Coronary artery (tissue), 2 donors: ENCODE data around the gene STX18.
"Not testable (repeated sequence)": the region's sequence is repeated elsewhere in the genome, so short reads cannot be mapped to it uniquely, and the experiment has no call there.

Experiments used
- DNase-seq: peaks from one replicate; pipeline ENCODE4 v3.0.0-alpha.2; 2017; ENCODE audit warnings: low spot score
- H3K27ac ChIP-seq, 2 donors: fragments of 200-600 bp; sonication (generic); one replicate each; pipeline ENCODE4 v1.5.1; 2016 to 2019
- H3K4me3 ChIP-seq: fragments of 200-600 bp; sonication (generic); 2 replicates; pipeline ENCODE4 v1.5.1; 2016; ENCODE audit warnings: mild to moderate bottlenecking, moderate library complexity
- TF ChIP-seq, protein P1 (sequence below): fragments of 200-600 bp; sonication (generic); IDR thresholded peaks from one replicate; pipeline ENCODE4 v1.5.1; 2019; ENCODE audit warnings: antibody characterized with exemption

The STX18 gene

DNA sequence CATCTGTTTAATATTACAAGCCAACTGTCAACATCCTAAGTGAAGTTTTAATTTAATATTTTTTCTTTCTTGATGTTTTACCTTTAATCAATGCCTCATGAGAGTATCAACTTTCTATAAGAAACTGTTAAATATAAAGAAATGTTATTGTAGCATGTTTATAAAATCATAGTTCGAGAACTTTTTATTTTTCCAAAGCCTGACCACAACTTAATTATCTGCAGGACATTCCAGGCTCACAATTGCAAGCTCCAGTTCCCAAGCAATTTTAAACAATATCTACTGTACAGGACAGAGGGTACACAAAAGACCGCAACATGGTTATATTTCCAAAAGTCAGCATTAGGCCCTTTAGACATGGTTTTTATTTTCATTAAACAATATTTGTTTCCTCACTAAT lies 20.1 kb downstream of the STX18 start:
- TF ChIP-seq, protein P1, sequence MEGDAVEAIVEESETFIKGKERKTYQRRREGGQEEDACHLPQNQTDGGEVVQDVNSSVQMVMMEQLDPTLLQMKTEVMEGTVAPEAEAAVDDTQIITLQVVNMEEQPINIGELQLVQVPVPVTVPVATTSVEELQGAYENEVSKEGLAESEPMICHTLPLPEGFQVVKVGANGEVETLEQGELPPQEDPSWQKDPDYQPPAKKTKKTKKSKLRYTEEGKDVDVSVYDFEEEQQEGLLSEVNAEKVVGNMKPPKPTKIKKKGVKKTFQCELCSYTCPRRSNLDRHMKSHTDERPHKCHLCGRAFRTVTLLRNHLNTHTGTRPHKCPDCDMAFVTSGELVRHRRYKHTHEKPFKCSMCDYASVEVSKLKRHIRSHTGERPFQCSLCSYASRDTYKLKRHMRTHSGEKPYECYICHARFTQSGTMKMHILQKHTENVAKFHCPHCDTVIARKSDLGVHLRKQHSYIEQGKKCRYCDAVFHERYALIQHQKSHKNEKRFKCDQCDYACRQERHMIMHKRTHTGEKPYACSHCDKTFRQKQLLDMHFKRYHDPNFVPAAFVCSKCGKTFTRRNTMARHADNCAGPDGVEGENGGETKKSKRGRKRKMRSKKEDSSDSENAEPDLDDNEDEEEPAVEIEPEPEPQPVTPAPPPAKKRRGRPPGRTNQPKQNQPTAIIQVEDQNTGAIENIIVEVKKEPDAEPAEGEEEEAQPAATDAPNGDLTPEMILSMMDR = no peak
- H3K27ac ChIP-seq = no peak overlapping the region

DNA sequence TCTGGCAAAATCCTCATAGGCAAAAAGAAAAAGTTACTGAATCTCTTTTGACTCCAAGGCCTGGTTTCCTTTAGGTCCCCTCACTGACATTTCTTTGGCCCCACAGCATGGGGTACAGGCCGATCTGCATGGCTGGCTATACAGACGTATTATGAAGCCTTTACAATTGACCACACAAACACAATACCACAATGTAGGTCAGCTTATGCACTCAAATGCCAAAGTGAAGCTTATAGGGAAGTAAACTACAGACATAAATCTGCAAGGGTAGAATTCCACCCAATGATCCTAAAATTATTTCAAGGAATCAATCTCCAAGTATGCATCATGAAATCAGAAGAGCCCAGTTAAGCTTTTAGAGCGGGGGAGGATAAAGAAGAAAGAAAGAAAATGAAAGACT lies 20.7 kb downstream of the STX18 start:
- TF ChIP-seq, protein P1 = no peak
- Histone ChIP-seq H3K4me3 (no peak overlapping the region), H3K27ac (no peak overlapping the region)
- DNase-seq = no peak

More for the DNA sequence above, 20.1 kb downstream of the STX18 start:
- no peak overlapping the region for H3K4me3 ChIP-seq
- DNase-seq = no peak

DNA sequence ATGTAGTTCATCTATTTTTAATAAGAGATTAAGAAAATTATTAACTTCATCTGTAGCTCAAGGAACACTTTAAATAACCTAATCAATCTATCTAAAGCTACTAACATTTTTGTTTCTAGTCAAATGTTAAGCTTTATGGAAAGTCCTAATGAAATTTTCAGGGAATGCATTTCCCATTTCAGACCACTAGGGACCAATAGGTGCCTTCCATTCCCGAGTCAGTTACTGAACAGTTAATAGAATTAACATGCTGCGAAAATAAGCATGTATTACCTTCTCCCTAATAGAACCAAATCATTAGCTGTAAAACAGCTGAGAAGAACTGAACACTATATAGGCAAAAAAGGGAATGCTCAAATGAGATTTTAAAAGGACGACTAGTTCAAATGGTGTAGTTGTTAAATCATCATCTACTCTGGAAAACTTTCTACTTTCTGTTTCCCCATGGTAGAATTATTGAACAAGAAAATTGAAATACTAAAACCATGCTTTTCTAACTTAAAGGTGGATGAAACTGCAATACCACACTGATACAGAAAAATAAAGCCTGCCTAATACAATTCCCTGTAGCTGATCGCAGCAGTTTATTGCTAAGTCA lies 22.5 kb downstream of the STX18 start:
- DNase-seq = no peak
- TF ChIP-seq, protein P1 = no peak

DNA sequence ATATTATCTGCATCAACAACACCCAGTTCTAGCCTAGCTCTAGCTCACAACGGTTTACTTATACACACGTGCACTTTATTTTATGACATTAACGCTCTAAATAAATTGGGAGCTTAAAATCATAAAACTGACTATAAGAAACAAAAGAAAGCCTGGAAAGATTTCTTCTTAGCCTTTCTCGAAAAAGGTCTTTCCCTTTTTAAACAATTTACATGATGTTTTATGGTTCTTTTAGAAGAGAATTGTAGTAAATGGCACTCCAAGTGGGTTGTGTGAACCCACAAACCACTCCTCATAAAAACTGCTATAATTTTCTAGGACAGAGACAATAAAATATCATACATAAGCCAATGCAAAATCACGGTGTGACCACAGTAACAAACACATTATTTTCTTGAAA lies 23.1 kb downstream of the STX18 start:
- no peak for DNase-seq
- Histone ChIP-seq H3K27ac (no peak overlapping the region), H3K4me3 (no peak overlapping the region)
- TF ChIP-seq, protein P1 = no peak

More for the DNA sequence above, 22.5 kb downstream of the STX18 start:
- Histone ChIP-seq H3K4me3 (no peak overlapping the region), H3K27ac (no peak overlapping the region)

DNA sequence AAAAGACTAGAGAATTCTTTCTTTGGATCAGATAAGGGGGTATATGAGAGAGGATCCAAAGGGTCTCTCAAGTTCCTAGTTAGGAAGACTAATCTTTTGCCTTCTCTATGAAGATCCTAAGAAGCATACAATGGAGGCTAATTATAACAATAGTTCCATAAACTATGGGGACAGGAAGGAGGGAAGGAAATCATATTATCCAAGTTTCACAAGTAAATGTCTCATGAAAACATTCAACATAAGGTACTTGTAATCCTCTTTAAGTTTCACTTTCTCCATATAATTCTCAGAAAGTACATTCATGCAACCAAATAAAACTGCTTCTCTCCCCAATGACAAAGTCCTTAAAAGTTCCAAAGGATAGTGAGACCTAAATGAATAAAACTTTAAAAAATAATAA lies 27.1 kb downstream of the STX18 start:
- Histone ChIP-seq H3K4me3 (no peak overlapping the region), H3K27ac (no peak overlapping the region)
- no peak for DNase-seq
- TF ChIP-seq, protein P1 = no peak

DNA sequence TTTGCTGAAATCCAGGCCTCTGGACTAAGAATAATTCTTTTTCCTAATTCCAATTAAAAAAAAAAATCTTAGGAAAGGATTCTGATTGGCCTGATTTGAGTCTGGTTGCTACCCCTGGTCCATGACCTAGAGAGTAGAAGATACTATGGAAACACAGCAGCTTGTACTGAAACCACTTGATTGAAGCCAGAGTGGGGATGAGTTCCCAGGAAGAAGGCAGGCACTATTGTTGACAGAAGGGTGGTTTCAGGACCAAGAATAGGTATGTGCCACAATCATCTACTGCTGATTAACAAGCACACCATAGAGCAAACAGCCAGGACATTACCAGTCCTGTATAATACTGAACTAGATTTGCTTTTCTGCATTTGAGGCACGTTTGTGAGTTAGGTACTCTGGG lies 29.6 kb downstream of the STX18 start:
- DNase-seq = no peak
- Histone ChIP-seq H3K27ac (no peak overlapping the region), H3K4me3 (no peak overlapping the region)
- TF ChIP-seq, protein P1 = no peak

DNA sequence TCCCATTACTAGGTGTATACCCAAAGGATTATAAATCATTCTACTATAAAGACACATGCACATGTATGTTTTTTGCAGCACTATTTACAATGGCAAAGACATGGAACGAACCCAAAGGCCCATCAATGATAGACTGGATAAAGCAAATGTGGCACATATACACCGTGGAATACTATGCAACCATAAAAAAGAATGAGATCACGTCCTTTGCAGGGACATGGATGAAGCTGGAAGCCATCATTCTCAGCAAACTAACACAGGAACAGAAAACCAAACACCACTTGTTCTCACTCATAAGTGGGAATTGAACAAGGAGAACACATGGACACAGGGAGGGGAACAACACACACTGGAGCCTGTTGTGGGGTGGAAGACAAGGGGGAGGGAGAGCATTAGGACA lies 31.2 kb downstream of the STX18 start:
- H3K27ac ChIP-seq, DNase-seq, H3K4me3 ChIP-seq: not testable (repeated sequence)
